Fibroblast of lung (primary cell): ENCODE data around the gene SBNO2.

Experiments used
- EZH2 ChIP-seq: IDR thresholded peaks from 2 replicates; pipeline ENCODE4 v1.5.1; 2012; ENCODE audit warnings: low read length, control low read depth, mild to moderate bottlenecking; ENCODE audit errors: missing control alignments
- TF ChIP-seq, protein P1 (sequence below), 2 donors: IDR thresholded peaks in 1 of 2; conservative IDR thresholded peaks in 1 of 2; 1 replicate in 1 of 2; 2 replicates in 1 of 2; pipeline ENCODE4 v1.5.1; 2011 to 2012; ENCODE audit warnings: low read length in 2 of 2, control low read depth in 1 of 2, inconsistent platforms in 1 of 2, low read depth in 1 of 2, mild to moderate bottlenecking in 1 of 2

DNA sequence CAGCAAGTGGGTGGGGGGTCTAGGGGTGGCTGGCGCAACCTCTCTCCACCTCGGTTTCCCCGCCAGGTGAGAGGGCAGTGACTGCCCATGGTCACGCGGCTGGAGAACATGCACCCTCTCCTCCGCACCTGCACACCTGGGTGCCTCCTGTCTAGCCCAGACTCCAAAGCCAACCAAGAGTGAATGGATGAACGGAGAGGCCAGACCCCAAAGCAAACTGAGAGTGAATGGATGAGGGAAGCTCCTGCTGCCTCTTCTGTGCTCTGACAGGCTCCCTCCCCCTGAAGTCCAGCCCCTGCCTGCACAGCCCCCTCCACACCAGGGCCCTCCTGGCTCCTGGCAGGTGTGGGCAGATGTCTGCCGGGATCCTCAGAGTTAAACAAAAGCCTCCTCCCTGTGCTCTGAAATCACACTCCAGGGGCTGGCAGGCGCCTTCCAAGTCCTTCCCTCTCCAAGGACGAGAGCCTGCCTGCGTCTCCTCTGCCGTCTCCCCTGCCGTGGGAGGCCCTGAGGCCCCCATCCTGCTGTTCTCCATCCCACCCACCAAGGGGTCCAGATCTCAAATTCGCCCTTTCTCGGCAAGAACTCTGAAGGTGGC lies 2.2 kb downstream of the SBNO2 start:
- TF ChIP-seq EZH2, result no peak
- TF ChIP-seq, protein P1, sequence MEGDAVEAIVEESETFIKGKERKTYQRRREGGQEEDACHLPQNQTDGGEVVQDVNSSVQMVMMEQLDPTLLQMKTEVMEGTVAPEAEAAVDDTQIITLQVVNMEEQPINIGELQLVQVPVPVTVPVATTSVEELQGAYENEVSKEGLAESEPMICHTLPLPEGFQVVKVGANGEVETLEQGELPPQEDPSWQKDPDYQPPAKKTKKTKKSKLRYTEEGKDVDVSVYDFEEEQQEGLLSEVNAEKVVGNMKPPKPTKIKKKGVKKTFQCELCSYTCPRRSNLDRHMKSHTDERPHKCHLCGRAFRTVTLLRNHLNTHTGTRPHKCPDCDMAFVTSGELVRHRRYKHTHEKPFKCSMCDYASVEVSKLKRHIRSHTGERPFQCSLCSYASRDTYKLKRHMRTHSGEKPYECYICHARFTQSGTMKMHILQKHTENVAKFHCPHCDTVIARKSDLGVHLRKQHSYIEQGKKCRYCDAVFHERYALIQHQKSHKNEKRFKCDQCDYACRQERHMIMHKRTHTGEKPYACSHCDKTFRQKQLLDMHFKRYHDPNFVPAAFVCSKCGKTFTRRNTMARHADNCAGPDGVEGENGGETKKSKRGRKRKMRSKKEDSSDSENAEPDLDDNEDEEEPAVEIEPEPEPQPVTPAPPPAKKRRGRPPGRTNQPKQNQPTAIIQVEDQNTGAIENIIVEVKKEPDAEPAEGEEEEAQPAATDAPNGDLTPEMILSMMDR (conservative IDR thresholded peaks at IDR 0.05 in 1 of 2, IDR thresholded peaks at IDR 0.05 in 1 of 2; ENCODE audit: low read depth in 1 of 2, low read length in 2 of 2), result no peak
